Measurements from ENCODE around the gene TGDS.

DNA sequence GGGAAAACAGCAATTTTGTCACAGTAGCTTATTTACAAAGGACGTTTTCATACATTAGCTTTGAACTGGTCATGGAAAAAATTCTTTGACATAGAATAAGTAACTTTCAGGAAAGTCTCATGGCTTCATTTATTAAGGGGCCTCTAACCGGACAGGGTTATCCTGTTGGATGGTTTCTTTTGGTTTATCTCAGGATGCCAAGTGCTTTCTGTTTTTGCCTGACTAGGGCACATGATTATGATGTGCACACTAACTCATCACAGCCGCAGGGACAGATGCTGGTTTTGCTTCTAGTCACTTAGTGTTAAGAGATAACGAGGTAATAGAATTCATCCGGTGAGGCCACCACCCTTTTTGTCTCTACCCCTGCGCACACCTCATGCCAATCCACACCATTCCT lies 53.0 kb downstream of the TGDS start:
- TF ChIP-seq, protein P1, sequence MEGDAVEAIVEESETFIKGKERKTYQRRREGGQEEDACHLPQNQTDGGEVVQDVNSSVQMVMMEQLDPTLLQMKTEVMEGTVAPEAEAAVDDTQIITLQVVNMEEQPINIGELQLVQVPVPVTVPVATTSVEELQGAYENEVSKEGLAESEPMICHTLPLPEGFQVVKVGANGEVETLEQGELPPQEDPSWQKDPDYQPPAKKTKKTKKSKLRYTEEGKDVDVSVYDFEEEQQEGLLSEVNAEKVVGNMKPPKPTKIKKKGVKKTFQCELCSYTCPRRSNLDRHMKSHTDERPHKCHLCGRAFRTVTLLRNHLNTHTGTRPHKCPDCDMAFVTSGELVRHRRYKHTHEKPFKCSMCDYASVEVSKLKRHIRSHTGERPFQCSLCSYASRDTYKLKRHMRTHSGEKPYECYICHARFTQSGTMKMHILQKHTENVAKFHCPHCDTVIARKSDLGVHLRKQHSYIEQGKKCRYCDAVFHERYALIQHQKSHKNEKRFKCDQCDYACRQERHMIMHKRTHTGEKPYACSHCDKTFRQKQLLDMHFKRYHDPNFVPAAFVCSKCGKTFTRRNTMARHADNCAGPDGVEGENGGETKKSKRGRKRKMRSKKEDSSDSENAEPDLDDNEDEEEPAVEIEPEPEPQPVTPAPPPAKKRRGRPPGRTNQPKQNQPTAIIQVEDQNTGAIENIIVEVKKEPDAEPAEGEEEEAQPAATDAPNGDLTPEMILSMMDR (conservative IDR thresholded peaks at IDR 0.05) = no peak
- no peak for TF ChIP-seq ZFX (IDR thresholded peaks at IDR 0.05)

All from C4-2B (cell line).